GM23338 (cell line): Measurements from ENCODE around the gene ABCF3.

Experiments used
- CREB1 ChIP-seq: fragments of 250-450 bp; sonication (Bioruptor Pico); IDR thresholded peaks from 2 replicates; pipeline ENCODE4 v1.5.0; 2020; ENCODE audit warnings: low read depth, mild to moderate bottlenecking, moderate library complexity
- CTCF ChIP-seq, 2 experiments: fragments of 200-600 bp in 1 of 2; sonication (generic) in 1 of 2; conservative IDR thresholded peaks; 2 replicates each; pipeline versions ENCODE4 v1.5.1 to v1.6.1; 2016 to 2017; ENCODE audit warnings: antibody characterized with exemption in 2 of 2, low read depth in 2 of 2, mild to moderate bottlenecking in 2 of 2, moderate library complexity in 1 of 2
- ETS1 ChIP-seq: IDR thresholded peaks from 2 replicates; pipeline ENCODE4 v1.6.1; 2016; ENCODE audit warnings: antibody characterized with exemption
- EZH2 ChIP-seq: fragments of 200-600 bp; sonication (generic); IDR thresholded peaks from one replicate; pipeline ENCODE4 v1.8.0; 2017; ENCODE audit warnings: antibody characterized with exemption, mild to moderate bottlenecking, low read depth; ENCODE audit not compliant: unreplicated experiment
- EZH2phosphoT487 ChIP-seq: fragments of 200-600 bp; sonication (generic); IDR thresholded peaks from one replicate; pipeline ENCODE4 v1.8.1; 2018; ENCODE audit warnings: antibody characterized with exemption; ENCODE audit not compliant: unreplicated experiment
- JUNB ChIP-seq: IDR thresholded peaks from one replicate; pipeline ENCODE4 v1.6.1; 2016; ENCODE audit warnings: antibody characterized with exemption; ENCODE audit not compliant: unreplicated experiment
- POLR2AphosphoS5 ChIP-seq: IDR thresholded peaks from 2 replicates; pipeline ENCODE4 v1.6.1; 2016; ENCODE audit warnings: antibody characterized with exemption, low read depth
- REST ChIP-seq: IDR thresholded peaks from one replicate; pipeline ENCODE4 v1.6.1; 2018; ENCODE audit warnings: antibody characterized with exemption; ENCODE audit not compliant: unreplicated experiment
- ZNF114 ChIP-seq: fragments of 250-450 bp; sonication (Bioruptor Pico); IDR thresholded peaks from 2 replicates; pipeline ENCODE4 v1.5.0; 2020; ENCODE audit warnings: mild to moderate bottlenecking, moderate library complexity
- ZNF331 ChIP-seq: fragments of 250-450 bp; sonication (Bioruptor Pico); IDR thresholded peaks from 2 replicates; pipeline ENCODE4 v1.5.0; 2020; ENCODE audit warnings: low read depth, mild to moderate bottlenecking, moderate library complexity

- no peak for TF ChIP-seq CTCF (conservative IDR thresholded peaks at IDR 0.05; ENCODE audit: low read depth in 2 of 2)
- TF ChIP-seq EZH2, result no peak
- TF ChIP-seq ETS1, result no peak
- TF ChIP-seq EZH2phosphoT487, result no peak
- TF ChIP-seq ZNF114 (CRISPR knock-in tag), result no peak
- no peak for TF ChIP-seq REST
- TF ChIP-seq JUNB, result no peak
- TF ChIP-seq POLR2AphosphoS5, result no peak
- TF ChIP-seq ZNF331 (CRISPR knock-in tag), result no peak
- no peak for TF ChIP-seq CREB1 (CRISPR knock-in tag)
Measured at GRCh38 chr3:184149123-184149522, 36.9 kb upstream of the ABCF3 start.
